Left renal cortex interstitium (tissue), 4 donors: Measurements from ENCODE around the gene STK38. TPM values are rescaled to one million over a fixed set of nuclear protein-coding genes. Genes with fewer than 3 reads are reported as not detected.
A peak's percentile ranks its signal among the peaks of the same experiment; 100 is the strongest.

Experiments used
- DNase-seq, 4 donors: peaks; one replicate each; pipeline ENCODE4 v3.0.0-alpha.2; 2013; ENCODE audit warnings: low read depth in 4 of 4, low spot score in 2 of 4, missing footprints in 1 of 4
- polyA plus RNA-seq, 4 donors: library from polyadenylated mRNA; unstranded; fragments of 120-200 nt; gene quantifications; one replicate each; pipeline ENCODE4 v1.2.1, GENCODE V29; 2013; ENCODE audit not compliant: insufficient read length in 4 of 4

STK38 gene
- polyA plus RNA-seq, 4 donors, result 40.3 to 60.5 (median 50.0) TPM

- no peak for DNase-seq
These were observed 22.4 kb downstream of the STK38 start for GRCh38 chr6:36524871-36525270.

DNA sequence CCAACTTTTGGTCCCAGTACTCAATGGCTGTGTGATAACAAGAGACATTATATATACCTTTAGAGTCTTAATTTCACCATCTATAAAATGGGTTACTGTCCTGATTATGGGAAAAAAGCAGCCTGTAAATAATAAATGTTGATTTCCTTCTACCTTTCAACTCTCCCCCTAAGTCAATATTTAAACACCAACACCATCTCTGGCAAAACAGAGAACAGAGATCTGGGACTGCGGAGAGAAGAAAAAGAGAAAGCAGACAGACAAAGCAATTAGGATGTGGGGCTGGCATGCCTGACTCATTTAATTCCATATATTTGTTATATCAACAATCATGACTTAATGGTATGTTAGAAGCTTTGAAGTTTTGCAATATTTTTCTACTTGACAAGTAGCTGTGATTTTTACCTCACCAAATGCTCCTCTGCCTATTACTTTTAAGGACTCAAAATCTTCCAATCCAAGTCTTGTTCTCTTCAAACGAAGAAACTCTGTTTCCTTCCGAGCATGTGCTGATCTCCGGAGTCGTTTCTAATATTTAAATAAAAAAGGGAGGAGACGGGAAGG lies 23.3 kb downstream of the STK38 start:
- no peak for DNase-seq

DNA sequence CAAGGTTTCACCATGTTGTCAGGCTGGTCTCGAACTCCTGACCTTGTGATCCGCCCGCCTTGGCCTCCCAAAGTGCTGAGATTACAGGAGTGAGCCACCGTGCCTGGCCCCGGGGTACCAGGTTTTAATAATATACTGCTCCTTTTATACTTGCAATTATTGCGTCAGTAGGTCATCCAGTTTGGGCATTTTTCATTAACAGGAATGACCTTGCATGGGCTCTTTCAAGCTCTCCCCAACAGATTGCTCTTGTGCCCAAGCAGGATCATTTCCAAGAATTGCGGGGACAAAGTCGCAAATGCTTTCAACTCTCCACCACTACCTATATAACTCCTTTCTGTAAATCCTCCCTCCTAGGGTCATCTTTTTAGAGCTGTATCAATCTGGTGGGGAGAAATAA lies 23.8 kb downstream of the STK38 start:
- DNase-seq, result no peak

DNA sequence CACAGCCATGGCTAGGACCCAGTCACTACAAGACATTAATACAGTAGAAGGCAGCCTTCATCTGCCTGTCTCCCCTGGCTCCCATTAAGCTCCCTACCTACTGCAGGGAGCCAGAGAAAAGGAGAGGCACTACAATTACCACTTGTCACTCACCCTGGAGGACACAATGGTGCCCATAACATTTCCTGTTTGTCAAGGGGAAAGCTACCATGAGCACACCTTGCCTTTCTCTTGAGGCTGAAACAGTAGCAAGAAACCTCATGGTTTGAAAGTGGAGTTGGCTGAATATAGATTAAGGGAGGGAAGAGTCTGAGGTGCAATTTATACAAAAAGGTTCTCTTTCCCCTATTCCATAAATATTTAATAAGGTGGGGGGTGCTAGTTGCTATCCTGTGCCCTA lies 27.9 kb downstream of the STK38 start:
- no peak for DNase-seq

- DNase-seq, result no peak
These were observed 29.9 kb downstream of the STK38 start for GRCh38 chr6:36517408-36517807.

- DNase-seq, result no peak
These were observed 30.3 kb downstream of the STK38 start for GRCh38 chr6:36516988-36517387.

GRCh38 chr6:36516559-36516958 lies 30.7 kb downstream of the STK38 start:
- DNase-seq, result no peak

- no peak for DNase-seq
These were observed 31.4 kb downstream of the STK38 start for GRCh38 chr6:36515844-36516243.

DNA sequence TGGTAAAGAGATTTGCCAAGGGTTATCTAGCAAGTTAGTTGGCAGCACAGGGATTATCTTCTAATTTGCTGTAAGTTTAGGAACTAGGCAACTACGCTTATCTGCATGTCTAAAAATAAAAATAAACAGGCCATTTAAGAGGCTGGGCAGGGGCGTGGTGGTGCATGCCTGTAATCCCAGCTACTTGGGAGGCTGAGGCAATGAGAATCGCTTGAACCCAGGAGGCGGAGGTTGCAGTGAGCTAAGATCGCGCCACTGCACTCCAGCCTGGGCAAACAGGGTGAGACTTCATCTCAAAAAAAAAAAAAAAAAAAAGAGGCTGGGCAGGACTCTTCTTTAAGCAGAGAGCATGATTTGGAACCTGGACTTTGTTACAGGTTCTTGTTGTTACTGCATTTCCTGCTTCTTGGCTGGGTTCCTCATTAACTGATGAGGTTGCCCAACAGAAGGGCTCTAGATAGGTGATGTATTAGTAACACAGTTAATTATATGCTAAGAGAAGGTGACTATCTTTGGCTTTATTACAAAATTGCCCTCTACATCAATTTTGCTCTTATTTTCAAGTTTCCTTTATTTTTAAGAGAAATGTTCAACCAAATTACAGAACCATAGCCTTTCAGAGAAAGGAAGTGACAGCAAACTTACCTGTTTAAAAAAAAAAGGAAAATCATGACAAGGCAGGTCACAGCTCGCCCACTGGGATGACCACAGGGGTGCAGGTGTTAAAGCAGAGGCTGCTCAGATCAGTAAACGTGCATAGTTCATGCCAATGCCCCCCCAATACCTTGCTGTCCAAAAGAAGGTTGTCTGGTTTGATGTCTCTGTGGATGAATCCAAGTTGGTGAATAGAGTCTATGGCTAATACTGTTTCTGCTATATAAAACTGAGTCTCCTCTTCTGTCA lies 32.5 kb downstream of the STK38 start:
- DNase-seq, result no peak

DNA sequence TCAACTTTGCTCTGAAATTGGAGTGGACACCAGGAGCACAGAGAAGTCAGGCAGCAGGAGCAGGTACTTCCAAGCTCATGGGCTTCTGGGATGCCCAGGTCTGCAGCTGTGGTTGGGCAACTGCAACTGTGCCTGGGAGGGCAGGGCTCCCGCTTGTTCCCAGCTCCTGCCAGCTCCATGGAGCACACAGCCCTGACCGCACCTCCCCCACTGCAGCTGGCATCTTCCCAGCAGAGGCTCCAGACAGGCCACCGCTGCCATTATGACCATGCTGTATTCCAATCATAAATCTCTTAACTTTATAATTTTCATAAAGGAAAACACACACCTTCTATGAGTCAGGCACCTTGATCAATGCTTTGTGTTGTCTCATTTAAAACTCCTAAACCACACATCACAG lies 36.9 kb downstream of the STK38 start:
- no peak for DNase-seq

DNA sequence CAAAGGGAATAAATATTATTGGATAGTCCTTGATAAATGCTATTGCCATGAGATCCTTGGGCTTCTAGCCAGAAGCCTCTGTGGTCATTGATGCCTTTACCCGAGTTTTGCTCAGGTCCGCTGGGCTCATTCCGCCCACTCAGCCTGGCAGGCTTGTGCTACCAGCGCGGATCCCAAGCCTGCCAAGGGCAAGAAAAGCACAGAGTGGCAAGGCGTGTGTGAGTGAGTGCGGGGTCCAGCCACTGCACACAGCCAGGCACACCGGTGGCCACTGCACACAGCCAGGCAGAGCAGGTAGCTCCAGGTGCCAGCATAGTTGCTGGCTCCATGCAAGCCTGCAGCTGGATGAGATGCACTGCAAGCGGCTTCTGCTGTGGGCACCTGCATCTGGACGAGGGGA lies 38.7 kb downstream of the STK38 start:
- DNase-seq, result no peak

DNA sequence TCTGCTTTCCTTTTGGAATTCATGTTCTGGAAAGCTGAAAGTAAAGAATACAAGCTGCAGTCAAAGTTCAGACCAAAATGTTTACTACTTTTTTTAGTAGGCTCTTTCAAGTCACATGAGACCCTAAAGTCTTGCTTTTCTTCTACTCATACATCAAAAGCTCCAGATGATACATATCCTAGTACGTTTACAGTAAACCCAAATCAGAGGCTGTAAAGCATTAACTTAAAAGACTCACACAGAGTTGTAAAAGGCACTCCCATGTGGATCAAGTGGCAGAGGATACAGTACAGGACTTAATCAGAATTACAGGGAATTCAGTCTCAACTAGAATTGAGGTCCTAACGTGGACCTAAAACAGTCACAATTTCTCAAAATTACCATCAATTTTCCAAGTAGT lies 40.7 kb downstream of the STK38 start:
- peak in 2 of 4 donors; percentile 3 to 13 for DNase-seq

GRCh38 chr6:36505744-36506534 lies 41.3 kb downstream of the STK38 start:
- DNase-seq, result no peak

GRCh38 chr6:36504982-36505381 lies 42.3 kb downstream of the STK38 start:
- no peak for DNase-seq

DNA sequence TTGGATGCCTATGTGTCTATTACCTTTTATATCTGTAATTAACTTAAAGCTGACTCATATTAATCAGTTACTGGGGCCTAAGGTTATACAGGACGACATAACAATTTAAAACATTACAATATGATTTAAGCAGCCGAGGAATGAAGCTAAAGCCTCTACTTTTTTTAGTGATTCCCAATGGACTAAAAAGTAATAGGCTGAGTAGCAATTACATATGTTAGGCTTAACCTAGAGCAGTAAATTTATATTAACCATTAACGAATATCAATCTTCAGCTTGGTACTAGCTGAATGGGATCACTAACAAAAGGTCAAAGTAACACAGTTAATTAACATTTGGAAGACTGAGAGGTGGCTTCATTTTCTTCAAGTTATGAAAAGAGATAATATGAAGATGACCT lies 43.1 kb downstream of the STK38 start:
- DNase-seq, result no peak

DNA sequence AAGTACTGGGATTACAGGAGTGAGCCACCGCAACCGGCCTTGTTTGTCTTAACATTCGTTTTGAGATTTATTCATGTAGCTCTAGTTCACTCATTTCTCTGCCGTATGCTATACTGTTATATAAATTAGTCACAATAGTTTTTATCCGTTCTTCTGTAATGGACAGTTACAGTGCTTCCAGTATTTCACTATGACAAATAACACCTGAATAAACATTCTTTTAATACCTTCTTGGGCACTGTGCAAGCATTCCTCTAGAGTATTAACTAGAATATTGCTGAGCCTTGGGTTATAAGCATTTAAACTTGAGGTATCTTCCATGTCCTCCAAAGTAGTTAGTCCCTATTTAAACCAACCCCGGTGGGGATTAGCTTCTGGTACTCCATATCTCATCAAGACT lies 45.6 kb downstream of the STK38 start:
- no peak for DNase-seq

DNA sequence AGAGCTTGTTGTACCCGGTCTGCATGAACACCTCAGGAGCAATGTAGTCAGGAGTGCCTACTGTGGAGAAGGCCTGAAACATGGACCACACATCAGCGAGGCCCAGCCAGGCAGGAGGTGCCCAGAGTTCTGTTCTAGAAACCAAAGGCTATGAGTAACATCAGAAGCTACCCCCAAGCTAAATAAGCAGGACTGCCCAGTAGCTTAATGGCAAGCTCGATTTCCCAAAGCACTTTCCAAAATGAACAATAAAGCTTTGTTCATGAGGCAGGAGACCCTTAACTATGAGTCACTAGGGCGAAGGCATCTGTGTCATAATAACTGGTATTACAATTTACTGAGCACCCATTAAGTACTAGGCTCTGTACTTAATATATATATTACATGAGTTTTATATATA lies 47.4 kb downstream of the STK38 start:
- no peak for DNase-seq

DNA sequence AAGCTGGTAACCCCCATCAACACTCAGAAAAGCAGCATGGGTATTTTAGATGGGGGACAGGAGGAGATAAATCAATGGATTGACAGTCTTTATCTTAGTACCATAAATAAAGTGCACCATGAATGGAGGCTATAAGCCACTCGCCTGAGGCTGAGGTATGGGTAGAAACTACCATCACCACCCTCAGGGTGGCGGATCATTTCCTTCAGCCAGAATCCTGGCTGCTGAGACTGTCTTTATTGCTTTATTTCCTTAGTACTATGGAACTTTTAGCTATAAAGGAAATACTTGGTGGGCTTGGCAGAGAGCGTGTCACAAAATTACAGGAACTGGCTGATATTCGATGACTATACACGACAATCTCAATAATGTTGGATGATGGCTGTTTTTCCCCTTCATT lies 52.2 kb downstream of the STK38 start:
- DNase-seq, result no peak

GRCh38 chr6:36493859-36494258 lies 53.4 kb downstream of the STK38 start:
- no peak for DNase-seq

DNA sequence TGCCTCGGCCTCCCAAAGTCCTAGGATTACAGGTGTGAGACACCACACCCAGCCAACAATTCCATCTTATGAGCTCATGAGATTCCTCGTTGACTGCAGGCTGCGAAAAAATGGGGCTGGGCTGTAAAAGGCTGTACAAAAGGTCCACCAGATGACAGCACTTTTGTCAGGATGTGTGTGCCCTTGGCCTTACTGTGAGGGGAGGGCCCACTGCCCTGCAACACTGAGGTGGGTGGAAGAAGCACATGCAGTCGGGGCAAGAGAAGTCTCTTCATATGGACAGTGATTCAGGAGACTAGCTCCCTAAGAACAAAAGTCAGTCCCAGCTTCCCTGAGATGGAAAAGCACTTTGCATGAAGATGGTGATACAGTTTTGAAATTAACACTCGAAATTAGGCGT lies 54.0 kb downstream of the STK38 start:
- DNase-seq, result no peak

GRCh38 chr6:36492621-36493020 lies 54.7 kb downstream of the STK38 start:
- DNase-seq, result no peak

GRCh38 chr6:36492092-36492491 lies 55.2 kb downstream of the STK38 start:
- DNase-seq, result no peak
